Prostate gland (tissue), 2 donors: Measurements from ENCODE around the gene MACO1. TPM values are rescaled to one million over a fixed set of nuclear protein-coding genes. Genes with fewer than 3 reads are reported as not detected.
A peak's percentile ranks its signal among the peaks of the same experiment; 100 is the strongest.
"Not testable (repeated sequence)": the region's sequence is repeated elsewhere in the genome, so short reads cannot be mapped to it uniquely, and the experiment has no call there.

Experiments
- DNase-seq: peaks from one replicate; pipeline ENCODE4 v3.0.0-alpha.2; 2019; ENCODE audit warnings: low spot score
- H3K27ac ChIP-seq, 2 donors: fragments of 200-600 bp; sonication (generic); 2 replicates each; pipeline ENCODE4 v1.5.1; 2017 to 2019
- H3K27me3 ChIP-seq: fragments of 200-600 bp; sonication (generic); replicated peaks from 2 replicates; pipeline ENCODE4 v1.5.1; 2019; ENCODE audit not compliant: insufficient read depth
- H3K36me3 ChIP-seq, 2 donors: fragments of 200-600 bp; sonication (generic); 1 replicate in 1 of 2; 2 replicates in 1 of 2; pipeline versions ENCODE4 v1.5.1 to v1.8.1; 2017 to 2019
- H3K4me1 ChIP-seq: fragments of 200-600 bp; sonication (generic); replicated peaks from 2 replicates; pipeline ENCODE4 v1.5.1; 2019
- H3K4me3 ChIP-seq, 2 donors: fragments of 200-600 bp; sonication (generic); 2 replicates each; pipeline ENCODE4 v1.5.1; 2017 to 2019
- H3K9me3 ChIP-seq: fragments of 200-600 bp; sonication (generic); 2 replicates; pipeline ENCODE4 v1.5.1; 2017
- POLR2A ChIP-seq: fragments of 450-650 bp; IDR thresholded peaks from one replicate; pipeline ENCODE4 v1.6.1; 2016; ENCODE audit warnings: antibody characterized with exemption, mild to moderate bottlenecking
- POLR2AphosphoS5 ChIP-seq: sonication (generic); formaldehyde crosslinking; IDR thresholded peaks from one replicate; pipeline ENCODE4 v1.6.1; 2017; ENCODE audit warnings: antibody characterized with exemption
- WGBS: methylation state at CpG from one replicate; pipeline ENCODE4 v1.1.5; 2018; 5-methylcytosine and 5-hydroxymethylcytosine counted together
- intact Hi-C: fragments of 100-400 bp; cut with DNase I; formaldehyde crosslinking; loops from one replicate; pipeline ENCODE4 v1.14.2; 2022
- total RNA-seq, 2 donors: library from RNA; depleted of rRNA; stranded (reverse); fragments of >200 nt; gene quantifications; one replicate each; pipeline ENCODE4 v1.1.0, GENCODE V29; 2016
- TF ChIP-seq, protein P1 (sequence below), 4 experiments: fragments of 200-600 bp in 2 of 4; fragments of 450-650 bp in 2 of 4; sonication (generic) in 2 of 4; IDR thresholded peaks; 1 replicate in 3 of 4; 2 replicates in 1 of 4; pipeline ENCODE4 v1.5.1; 2016 to 2019; ENCODE audit warnings: antibody characterized with exemption in 4 of 4, mild to moderate bottlenecking in 2 of 4, moderate library complexity in 2 of 4

Gene MACO1
- total RNA-seq = 10 to 100 TPM; 25.5 to 31.0 TPM

DNA sequence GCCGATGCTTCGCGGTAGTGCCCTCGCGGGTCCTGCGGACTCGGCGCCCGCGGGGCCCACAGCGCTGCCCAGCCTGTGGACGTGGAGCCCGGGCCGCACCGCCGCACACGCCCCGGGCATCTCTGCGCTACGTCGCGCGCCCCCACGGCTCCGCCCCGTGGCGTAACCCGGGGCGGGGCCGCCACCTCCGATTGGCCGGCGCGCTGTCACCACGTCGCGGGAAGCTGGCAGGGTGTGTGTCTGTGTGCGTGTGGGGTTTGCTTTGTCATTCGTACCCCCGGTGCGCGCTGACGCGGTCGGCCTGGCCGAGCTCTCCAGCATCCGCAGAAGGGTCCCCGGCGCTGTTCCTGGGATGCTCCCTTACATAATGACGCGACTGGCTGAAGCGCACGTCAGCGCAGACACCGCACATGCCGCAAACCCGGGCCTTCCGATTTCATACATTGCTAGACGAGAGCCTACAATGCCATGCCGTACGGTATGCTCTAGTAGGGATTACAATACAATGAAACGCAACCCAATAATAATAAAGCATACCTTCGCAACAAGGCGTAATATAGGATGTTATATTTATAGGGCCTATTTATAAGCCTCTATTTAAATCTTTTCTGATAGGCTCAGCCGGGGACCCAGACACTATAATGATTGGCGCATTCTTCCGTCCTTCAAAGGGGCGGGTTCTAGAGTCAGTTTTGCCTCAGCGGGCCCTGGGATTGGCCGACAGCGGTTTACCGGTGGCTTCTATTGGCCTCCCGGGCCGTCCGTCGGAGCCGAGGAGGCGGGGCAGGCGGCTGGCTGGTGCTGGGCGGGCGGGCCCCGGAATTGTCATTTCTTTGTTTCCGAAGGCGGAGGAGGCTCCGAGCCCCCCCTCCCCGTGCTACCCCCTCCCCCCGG lies at the start of gene MACO1:
TSS of gene MACO1 (plus strand) at position 825 of the 894 bp plus-strand sequence. CDS start 202 bp downstream, outside the sequence.
- WGBS = under 1% methylated on average over 77 of the region's 87 CpGs
- no peaks in the 10 kb centered on the region for H3K36me3 ChIP-seq
- no peaks in the 10 kb centered on the region for H3K9me3 ChIP-seq
- H3K27ac ChIP-seq = peak within 1 kb of the TSS; percentile 86 to 92
- H3K4me3 ChIP-seq = peak within 1 kb of the TSS; percentile 87 to 93
- TF ChIP-seq, protein P1, sequence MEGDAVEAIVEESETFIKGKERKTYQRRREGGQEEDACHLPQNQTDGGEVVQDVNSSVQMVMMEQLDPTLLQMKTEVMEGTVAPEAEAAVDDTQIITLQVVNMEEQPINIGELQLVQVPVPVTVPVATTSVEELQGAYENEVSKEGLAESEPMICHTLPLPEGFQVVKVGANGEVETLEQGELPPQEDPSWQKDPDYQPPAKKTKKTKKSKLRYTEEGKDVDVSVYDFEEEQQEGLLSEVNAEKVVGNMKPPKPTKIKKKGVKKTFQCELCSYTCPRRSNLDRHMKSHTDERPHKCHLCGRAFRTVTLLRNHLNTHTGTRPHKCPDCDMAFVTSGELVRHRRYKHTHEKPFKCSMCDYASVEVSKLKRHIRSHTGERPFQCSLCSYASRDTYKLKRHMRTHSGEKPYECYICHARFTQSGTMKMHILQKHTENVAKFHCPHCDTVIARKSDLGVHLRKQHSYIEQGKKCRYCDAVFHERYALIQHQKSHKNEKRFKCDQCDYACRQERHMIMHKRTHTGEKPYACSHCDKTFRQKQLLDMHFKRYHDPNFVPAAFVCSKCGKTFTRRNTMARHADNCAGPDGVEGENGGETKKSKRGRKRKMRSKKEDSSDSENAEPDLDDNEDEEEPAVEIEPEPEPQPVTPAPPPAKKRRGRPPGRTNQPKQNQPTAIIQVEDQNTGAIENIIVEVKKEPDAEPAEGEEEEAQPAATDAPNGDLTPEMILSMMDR (IDR thresholded peaks at IDR 0.05) = peak in 1 of 4 experiments; percentile 13
- TF ChIP-seq POLR2A = peak; percentile 86
- peak; percentile 74 for TF ChIP-seq POLR2AphosphoS5
- no peaks in the 10 kb centered on the region for H3K27me3 ChIP-seq
- peak; percentile 99 for DNase-seq
- peaks cover 5% of the 10 kb centered on the region for H3K4me1 ChIP-seq
- intact Hi-C loops = loop anchor here (5.0 kb wide), 1 partner anchor 52 kb away; no protein-coding TSS in a partner anchor

GRCh38 chr1:25382543-25382942 lies 48.2 kb upstream of the MACO1 start:
- H3K9me3 ChIP-seq, H3K4me1 ChIP-seq, H3K36me3 ChIP-seq, intact Hi-C loops, H3K27me3 ChIP-seq, DNase-seq, H3K27ac ChIP-seq, H3K4me3 ChIP-seq: not testable (repeated sequence)
- WGBS = 94% methylated on average over 1 of the region's 1 CpG

- H3K27ac ChIP-seq, H3K36me3 ChIP-seq, DNase-seq, intact Hi-C loops, H3K4me3 ChIP-seq, H3K27me3 ChIP-seq, H3K4me1 ChIP-seq, H3K9me3 ChIP-seq: not testable (repeated sequence)
- 92% methylated on average over 1 of the region's 1 CpG for WGBS
Observed at GRCh38 chr1:25383090-25383489, 47.6 kb upstream of the MACO1 start.

DNA sequence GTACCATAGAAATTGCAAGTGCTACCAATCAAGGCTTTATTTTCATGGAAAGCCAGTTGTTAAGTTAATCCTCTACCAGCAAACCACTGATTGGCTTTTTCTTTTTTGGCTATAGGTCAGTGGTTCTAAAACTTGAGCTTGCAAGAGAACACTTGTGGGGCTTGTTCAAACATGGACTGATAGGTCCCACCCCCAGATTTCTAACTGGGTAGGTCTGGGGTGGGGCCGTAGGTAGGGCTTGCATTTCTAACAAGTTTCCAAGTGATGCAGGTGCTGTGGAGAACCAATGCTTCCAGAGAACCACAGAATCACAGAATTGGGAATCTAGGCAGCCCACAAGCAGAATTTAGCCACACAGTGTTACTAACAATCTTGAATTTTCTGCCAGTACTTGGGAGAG lies 46.8 kb upstream of the MACO1 start:
- DNase-seq, H3K9me3 ChIP-seq, intact Hi-C loops, H3K27me3 ChIP-seq, H3K4me3 ChIP-seq, H3K4me1 ChIP-seq, H3K36me3 ChIP-seq, H3K27ac ChIP-seq: not testable (repeated sequence)
- WGBS = no CpG with 5 or more reads among the region's 1 CpG

DNA sequence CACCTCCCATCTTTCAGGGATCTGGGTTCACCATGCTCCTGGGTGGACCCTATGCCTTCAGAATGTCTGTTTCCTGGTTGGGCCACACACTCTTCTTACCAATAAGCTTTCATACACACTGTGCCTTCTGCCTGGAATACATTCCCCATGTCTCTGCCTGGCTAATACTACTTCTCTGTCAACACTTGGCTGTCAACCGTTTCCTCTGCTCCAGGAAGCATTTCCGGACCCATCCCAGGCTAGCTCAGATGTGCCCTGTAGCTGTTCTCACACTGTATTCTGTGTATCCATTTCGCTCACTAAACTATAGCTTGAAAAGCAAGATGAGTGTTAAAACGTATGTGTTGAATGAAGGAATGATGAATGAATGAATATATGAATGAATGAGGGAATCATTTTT lies 43.6 kb upstream of the MACO1 start:
- DNase-seq, H3K4me3 ChIP-seq, H3K4me1 ChIP-seq, H3K36me3 ChIP-seq, H3K27ac ChIP-seq, H3K9me3 ChIP-seq, H3K27me3 ChIP-seq, intact Hi-C loops: not testable (repeated sequence)
- 72% methylated on average over 4 of the region's 4 CpGs for WGBS

DNA sequence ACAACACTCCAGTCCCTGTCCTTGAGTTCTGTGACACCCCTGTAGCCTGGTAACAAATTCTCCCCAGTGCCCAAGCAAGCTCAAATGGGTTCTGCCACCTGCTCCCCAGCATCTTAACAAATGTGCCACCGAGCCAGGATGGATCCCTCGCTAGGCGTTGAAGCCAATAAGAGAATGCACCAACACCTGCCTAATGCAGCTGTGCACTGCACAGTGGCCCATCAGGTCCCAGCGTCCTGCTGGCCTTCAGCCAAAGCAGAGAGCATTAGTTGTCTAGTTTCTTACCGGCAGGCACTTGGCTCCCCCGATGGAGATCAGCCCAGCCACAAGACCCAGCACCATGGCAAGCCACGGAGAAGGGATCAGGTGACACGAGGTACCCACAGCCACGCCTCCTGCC lies 42.0 kb upstream of the MACO1 start:
- intact Hi-C loops = not testable (repeated sequence)
- WGBS = 43% methylated on average over 7 of the region's 9 CpGs

DNA sequence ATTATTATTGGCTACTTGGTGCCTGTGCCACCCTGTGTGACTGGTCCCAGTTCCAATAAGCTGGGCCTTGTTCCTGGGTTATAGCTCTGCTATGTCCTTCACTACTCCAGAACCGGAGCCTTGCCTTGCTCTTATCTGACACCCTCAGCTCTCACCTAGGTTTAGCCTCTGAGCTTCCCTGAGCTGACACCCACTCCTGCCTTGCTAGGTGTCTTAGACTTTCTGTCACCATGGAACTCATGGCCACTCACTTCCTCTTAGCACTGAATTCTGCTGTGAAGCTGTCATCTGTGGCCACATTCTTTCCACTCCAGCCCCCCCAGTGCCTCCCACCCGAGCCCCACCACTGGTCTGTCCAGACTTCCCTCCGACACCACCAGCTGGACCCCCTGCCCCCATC lies 41.0 kb upstream of the MACO1 start:
- H3K27ac ChIP-seq, H3K4me3 ChIP-seq, H3K9me3 ChIP-seq, DNase-seq, H3K36me3 ChIP-seq, H3K4me1 ChIP-seq, intact Hi-C loops, H3K27me3 ChIP-seq: not testable (repeated sequence)
- 81% methylated on average over 3 of the region's 3 CpGs for WGBS

More for the DNA sequence above, 42.0 kb upstream of the MACO1 start:
- not testable (repeated sequence) for H3K36me3 ChIP-seq, H3K4me1 ChIP-seq, H3K27ac ChIP-seq, H3K4me3 ChIP-seq, DNase-seq, H3K9me3 ChIP-seq, H3K27me3 ChIP-seq

DNA sequence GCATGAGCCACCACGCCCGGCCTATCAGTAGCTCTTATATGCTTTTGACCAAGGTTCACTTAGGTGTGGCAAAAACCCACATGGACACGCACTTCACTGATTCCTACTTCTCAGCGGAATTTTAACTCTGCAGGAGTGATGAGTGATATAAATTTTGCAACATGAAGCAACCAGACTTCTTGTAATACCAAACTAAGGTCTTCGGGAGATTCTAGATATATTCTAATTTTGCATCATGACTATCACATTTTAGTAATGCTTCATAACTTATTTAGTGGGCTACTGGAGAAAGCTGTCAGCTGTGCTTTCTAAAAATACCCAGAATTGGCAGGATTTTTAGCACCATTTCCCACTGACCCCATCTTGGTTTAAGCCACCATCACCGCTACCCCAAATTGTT lies 37.9 kb upstream of the MACO1 start:
- Histone ChIP-seq H3K4me3 (no peak overlapping the region), H3K36me3 (no peaks in the 10 kb centered on the region), H3K27ac (no peak overlapping the region), H3K9me3 (no peaks in the 10 kb centered on the region), H3K4me1 (no peaks in the 10 kb centered on the region), H3K27me3 (no peaks in the 10 kb centered on the region)
- no peak for DNase-seq
- WGBS = 96% methylated on average over 6 of the region's 6 CpGs
- no peak for TF ChIP-seq POLR2A
- no peak for TF ChIP-seq POLR2AphosphoS5
- TF ChIP-seq, protein P1 (IDR thresholded peaks at IDR 0.05) = no peak
- intact Hi-C loops = no loop called here

DNA sequence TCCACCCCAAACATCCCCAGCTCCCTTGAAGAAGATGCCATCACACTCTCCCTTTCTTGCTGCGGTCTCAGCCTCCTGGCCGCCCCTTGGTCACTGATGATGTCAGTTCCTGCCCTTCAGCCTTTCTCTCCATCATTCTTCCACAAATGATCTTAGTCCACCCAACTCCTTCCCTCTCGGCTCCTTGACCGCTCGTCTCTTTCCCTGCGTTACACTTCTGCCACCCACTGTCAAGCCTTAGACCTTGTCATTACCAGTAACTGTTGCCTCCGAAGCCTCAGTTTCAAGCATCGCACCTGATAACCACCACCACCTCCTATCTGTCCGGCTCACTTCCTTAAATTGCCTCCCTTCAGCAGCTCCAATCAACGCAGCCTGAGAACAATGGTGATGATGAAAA lies 33.1 kb upstream of the MACO1 start:
- intact Hi-C loops, DNase-seq, H3K27me3 ChIP-seq, H3K27ac ChIP-seq, H3K4me1 ChIP-seq, H3K36me3 ChIP-seq, H3K9me3 ChIP-seq, H3K4me3 ChIP-seq: not testable (repeated sequence)
- WGBS = 55% methylated on average over 6 of the region's 10 CpGs

GRCh38 chr1:25398079-25398478 lies 32.6 kb upstream of the MACO1 start:
- H3K9me3 ChIP-seq, H3K27me3 ChIP-seq, H3K4me1 ChIP-seq, H3K36me3 ChIP-seq, H3K4me3 ChIP-seq, DNase-seq, intact Hi-C loops, H3K27ac ChIP-seq: not testable (repeated sequence)
- no CpG with 5 or more reads among the region's 2 CpGs for WGBS
